DMS153 treated with DMSO at 0.1 percent for 48 hours (cell line): ENCODE measurements around the gene CPED1.
"Not testable (repeated sequence)": the region's sequence is repeated elsewhere in the genome, so short reads cannot be mapped to it uniquely, and the experiment has no call there.

Experiments used
- DNase-seq: peaks from one replicate; lab custom pipeline; 2025; ENCODE audit not compliant: unreplicated experiment; lab: John Stamatoyannopoulos, UW

The CPED1 gene

GRCh38 chr7:121083790-121084251 is 95.3 kb downstream of the CPED1 start:
- DNase-seq, result no peak

DNA sequence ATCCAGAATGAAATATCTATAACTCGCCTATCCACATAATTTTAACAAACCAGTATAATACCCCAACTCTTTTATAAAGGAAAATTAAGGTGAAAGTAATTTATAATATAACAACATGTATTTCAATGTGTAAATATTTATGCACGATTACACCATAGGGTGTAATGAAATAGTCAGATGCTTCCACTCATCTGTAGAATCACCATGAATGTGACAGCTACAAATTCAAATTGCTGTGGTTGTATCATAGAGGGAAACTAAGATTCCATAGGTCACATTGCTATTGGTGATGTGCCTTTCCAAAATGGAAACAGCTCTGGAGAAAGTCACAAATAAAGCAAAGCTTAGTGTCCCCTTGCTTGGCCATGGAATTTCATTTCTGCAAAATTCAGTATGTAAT is 95.7 kb downstream of the CPED1 start:
- no peak for DNase-seq

DNA sequence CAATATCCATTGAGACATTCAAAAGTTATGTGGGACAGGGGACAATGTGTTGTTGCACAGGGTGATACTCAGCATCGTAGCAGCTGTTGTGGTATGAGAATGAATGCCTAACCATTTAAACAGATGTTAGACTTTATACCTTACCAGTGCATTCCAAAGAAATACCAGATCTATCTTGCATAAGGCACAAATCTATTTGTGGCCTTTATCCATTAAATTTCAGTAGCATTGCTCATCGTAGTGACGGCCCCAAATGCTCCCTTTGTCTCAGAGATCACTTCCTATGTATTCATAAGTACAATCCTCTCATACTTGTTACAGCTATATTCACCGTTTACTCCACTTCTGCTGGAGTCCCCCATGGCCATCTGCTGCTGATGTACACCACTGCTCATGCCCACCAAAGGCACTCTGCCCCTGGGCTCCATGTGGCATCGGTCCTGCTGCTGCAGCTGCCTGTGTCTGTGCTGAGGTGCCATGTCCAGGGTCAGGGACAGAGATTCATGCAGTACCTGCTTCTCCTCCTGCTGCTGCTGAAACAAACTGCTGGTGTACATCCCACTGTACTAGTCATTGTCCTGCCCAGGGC is 96.3 kb downstream of the CPED1 start:
- DNase-seq, result no peak

GRCh38 chr7:121085922-121086321 is 97.4 kb downstream of the CPED1 start:
- no peak for DNase-seq

DNA sequence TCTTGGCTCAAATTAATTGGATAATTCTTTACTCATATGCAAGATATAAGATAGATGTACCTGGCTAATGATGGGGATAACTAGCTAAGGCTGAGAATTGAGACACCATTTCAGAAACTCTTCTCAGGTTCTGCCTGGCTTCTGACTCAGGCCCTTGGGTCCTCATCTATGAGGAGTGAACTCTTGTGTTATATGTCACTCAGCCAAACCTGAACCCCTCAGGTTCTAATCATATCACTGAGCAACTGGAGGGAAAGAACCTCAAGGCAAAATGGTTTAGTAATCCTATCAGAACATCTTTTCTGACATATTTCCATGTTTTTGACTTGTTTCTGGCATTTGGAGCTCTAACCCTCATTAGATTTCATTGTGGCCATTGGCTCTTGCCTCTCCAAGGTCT is 100.4 kb downstream of the CPED1 start:
- no peak for DNase-seq

DNA sequence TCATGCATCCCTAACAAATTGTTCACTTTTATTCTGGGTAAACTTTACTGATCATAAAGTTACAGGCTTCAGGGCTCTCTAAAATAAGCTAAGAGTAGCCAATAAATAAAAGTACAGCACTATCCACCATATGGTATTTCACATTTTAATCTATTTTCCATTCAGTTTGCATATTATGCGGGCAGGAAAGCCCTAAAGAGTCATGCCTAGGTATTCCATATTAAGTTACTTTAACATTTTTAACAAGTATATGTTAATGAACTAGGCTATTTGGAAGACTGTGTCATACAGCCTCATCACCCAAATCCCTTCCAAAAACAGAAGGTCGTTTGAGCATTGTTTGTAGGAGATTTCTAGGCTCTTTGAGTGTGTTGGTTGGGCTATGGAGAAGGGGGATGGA is 106.3 kb downstream of the CPED1 start:
- DNase-seq, result no peak

DNA sequence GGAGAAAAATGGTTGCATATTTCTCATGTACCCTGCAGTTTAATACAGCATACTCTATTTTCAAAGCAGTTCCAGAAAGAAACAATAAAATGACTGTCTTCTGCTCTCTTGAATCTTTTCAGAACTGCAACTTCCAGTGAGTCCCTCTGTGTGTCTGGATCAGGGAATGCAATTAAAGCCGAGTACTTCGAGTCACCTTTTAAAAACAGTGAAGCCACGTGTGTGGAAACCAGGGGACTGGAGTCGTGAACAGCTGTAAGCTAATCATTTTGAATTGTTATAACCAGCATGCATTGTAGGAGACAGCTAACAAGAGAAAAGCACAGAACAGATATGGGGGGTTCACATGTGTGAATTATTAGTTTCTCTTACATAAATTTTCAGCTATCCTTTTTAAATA is 109.1 kb downstream of the CPED1 start:
- no peak for DNase-seq

DNA sequence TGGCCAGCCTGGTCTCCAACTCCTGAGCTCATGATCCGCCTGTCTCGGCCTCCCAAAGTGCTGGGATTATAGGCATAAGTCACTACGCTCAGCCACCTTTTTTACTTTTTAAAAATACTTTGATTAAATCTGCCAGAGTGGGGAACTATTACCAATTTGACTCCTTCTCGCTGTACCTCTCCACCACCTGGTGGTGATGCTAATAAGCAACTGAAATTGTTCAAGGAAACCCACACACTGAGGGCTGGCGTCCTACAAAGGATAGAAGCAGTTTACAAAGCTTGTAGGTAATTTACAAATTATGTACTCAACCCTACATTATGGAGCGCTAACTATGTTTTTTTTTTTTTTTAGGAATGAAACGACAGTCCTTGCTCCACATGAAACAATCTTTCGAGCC is 111.1 kb downstream of the CPED1 start:
- no peak for DNase-seq

- no peak for DNase-seq
Measured at GRCh38 chr7:121101083-121101482, 112.6 kb downstream of the CPED1 start.

DNA sequence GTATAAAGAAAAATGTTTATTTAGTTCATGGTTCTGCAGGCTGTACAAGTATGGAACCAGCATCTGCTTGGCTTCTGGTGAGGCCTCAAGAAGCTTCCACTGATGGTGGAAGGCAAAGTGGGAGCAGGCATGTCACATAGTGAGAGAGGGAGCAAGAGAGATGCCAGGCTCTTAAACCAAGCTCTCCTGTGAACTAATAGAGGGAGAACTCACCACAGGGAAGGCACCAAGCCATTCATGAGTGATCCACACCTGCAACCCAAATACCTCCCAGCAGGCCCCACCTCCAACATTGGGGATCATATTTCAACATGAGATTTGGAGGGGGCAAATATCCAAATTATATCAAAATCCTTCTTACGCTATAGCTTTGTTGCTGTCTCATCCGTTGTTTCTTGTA is 113.1 kb downstream of the CPED1 start:
- DNase-seq, result no peak

- no peak for DNase-seq
Measured at GRCh38 chr7:121102619-121103018, 114.1 kb downstream of the CPED1 start.

DNA sequence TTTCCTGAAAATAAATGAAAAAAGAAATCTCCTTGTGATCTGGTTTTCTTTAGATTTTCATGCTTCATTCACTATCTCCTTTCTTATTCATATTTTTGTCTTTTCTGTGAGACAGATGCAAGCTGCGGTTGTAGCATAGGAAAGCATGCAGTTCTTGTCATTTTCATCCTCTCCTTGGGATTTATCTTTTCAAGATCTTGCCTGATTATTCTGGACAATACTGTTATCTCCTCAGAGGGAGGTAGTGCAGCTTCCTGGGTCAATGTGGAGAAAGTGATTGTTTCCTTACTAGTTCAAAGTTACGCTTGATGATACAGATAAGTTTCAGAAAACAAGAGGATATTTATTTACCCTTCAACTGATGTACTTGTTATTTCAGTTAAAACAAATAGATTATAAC is 114.6 kb downstream of the CPED1 start:
- DNase-seq, result no peak

DNA sequence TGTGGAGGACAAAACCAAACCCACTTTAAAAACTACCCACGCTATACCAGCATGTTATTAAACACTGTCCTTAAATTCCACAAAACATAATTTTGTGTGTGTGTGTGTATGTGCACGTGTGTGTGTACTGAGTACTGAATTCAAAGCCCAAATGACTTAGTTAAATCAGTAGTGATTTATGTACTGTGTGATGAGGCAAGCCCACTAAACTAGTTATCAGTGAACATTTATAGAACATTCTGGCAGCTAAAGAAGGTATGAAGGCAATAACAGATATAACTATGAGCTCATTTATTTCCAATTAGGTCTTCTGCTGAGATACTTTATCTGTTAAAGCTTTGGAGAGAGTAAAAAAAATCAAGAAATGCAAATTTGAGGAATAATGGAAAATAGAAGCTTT is 115.1 kb downstream of the CPED1 start:
- DNase-seq, result no peak

DNA sequence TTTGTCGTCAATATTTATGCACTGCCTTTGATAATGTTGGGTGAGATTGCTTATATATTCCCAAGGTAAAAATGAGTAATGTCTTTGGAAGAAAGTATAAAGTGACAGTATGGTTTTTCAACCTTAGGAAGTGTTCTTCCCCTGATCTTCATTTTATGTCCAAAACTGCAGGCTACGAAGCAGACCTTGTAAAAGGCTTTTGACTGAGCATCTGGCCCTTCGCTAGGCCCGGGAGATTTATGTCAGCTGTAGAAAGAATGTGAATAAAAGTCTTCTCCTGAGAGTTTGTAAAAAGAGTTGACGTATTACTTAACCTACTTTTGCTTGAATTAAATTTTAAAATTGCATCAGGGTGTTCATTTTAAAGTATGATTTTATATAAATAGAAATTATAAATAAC is 116.8 kb downstream of the CPED1 start:
- no peak for DNase-seq

- peak; percentile 16 for DNase-seq
Measured at GRCh38 chr7:121107923-121108498, 119.5 kb downstream of the CPED1 start.

DNA sequence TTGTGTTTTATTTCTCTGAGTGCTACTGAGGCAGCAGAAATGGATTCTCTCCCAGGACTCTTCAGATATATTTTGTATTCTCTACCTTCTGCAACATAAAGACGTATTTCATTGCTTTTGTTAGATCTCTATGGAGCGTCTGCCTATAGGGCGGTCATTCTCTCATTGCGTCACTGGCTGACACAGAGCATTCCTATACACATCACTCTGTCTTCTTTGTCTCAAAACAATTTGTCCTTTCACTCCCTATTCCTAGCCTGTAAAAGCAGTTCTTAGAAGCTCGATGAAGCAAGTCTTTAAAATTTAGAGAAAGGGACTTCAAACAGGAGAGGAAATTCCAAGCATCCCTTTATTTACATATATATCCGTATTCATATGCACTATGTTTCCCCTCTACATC is 120.6 kb downstream of the CPED1 start:
- no peak for DNase-seq

GRCh38 chr7:121113288-121113687 is 124.8 kb downstream of the CPED1 start:
- no peak for DNase-seq

GRCh38 chr7:121116396-121116795 is 127.9 kb downstream of the CPED1 start:
- no peak for DNase-seq

- DNase-seq, result no peak
Measured at GRCh38 chr7:121119047-121119446, 130.5 kb downstream of the CPED1 start.

- DNase-seq, result no peak
Measured at GRCh38 chr7:121123032-121123431, 134.5 kb downstream of the CPED1 start.

DNA sequence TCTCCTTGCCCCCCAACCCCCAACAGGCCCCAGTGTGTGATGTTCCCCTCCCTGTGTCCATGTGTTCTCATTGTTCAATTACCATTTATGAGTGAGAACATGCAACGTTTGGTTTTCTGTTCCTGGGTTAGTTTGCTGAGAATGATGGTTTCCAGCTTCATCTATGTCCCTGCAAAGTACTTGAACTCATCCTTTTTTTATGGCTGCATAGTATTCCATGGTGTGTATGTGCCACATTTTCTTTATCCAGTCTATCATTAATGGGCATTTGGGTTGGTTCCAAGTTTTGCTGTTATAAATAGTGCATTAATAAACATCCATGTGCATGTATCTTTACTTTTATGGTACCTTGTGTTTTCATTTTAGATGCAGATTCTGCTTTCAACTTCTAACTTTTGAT is 136.9 kb downstream of the CPED1 start:
- not testable (repeated sequence) for DNase-seq

GRCh38 chr7:121126201-121126600 is 137.7 kb downstream of the CPED1 start:
- DNase-seq, result no peak
